Body of pancreas (tissue), 4 donors: ENCODE data around the gene ZFYVE21.

Source experiments
- POLR2A ChIP-seq, 3 donors: fragments of 450-650 bp; IDR thresholded peaks; one replicate each; pipeline ENCODE4 v1.6.1; 2016; ENCODE audit warnings: antibody characterized with exemption in 3 of 3, mild to moderate bottlenecking in 2 of 3
- TF ChIP-seq, protein P1 (sequence below), 7 experiments: fragments of 450-650 bp in 4 of 7; fragments of 200-600 bp in 3 of 7; sonication (generic) in 3 of 7; IDR thresholded peaks; one replicate each; pipeline ENCODE4 v1.5.1; 2016 to 2019; ENCODE audit warnings: antibody characterized with exemption in 7 of 7

- TF ChIP-seq, protein P1, sequence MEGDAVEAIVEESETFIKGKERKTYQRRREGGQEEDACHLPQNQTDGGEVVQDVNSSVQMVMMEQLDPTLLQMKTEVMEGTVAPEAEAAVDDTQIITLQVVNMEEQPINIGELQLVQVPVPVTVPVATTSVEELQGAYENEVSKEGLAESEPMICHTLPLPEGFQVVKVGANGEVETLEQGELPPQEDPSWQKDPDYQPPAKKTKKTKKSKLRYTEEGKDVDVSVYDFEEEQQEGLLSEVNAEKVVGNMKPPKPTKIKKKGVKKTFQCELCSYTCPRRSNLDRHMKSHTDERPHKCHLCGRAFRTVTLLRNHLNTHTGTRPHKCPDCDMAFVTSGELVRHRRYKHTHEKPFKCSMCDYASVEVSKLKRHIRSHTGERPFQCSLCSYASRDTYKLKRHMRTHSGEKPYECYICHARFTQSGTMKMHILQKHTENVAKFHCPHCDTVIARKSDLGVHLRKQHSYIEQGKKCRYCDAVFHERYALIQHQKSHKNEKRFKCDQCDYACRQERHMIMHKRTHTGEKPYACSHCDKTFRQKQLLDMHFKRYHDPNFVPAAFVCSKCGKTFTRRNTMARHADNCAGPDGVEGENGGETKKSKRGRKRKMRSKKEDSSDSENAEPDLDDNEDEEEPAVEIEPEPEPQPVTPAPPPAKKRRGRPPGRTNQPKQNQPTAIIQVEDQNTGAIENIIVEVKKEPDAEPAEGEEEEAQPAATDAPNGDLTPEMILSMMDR (IDR thresholded peaks at IDR 0.05): no peak
- no peak for TF ChIP-seq POLR2A (IDR thresholded peaks at IDR 0.05)
Measured at GRCh38 chr14:103713304-103714062, 2.1 kb upstream of the ZFYVE21 start.
